IMR-90 (cell line): ENCODE measurements around the gene ANKRD11. TPM values are rescaled to one million over a fixed set of nuclear protein-coding genes. Genes with fewer than 3 reads are reported as not detected.

Experiments used
- ATAC-seq: fragments of 200-7000 bp; cut with Tn5 transposase; 2 replicates; pipeline ENCODE4 v1.9.1; 2020; ENCODE audit warnings: low read depth, mild to moderate bottlenecking, moderate library complexity
- BruUV-seq: library from RNA; stranded (reverse); fragments of 400-500 nt; replicated peaks from 2 replicates; lab custom pipeline; 2021; lab: Mats Ljungman, UMichigan
- CTCF ChIA-PET: fragments of 300-600 bp; formaldehyde crosslinking; extraction: SDS; loops from one replicate; lab custom pipeline; 2021; ENCODE audit warnings: antibody characterized with exemption; lab: Yijun Ruan, JAX
- POLR2A ChIA-PET: fragments of 300-600 bp; sonication (Branson Sonifier 250); formaldehyde crosslinking; loops from one replicate; lab custom pipeline; 2022; ENCODE audit warnings: antibody characterized with exemption; ENCODE audit not compliant: unreplicated experiment; lab: Charles Lee
- DNase-seq: peaks from one replicate; pipeline ENCODE4 v3.0.0; 2013
- H2AFZ ChIP-seq: replicated peaks from 2 replicates; pipeline ENCODE3; 2013; ENCODE audit warnings: low read length, mild to moderate bottlenecking; ENCODE audit not compliant: poor library complexity
- H2AK5ac ChIP-seq: 2 replicates; pipeline ENCODE4 v1.6.1; 2013; ENCODE audit warnings: low read depth, low read length, inconsistent platforms
- H2AK9ac ChIP-seq: replicated peaks from 2 replicates; pipeline ENCODE3; 2013; ENCODE audit warnings: mild to moderate bottlenecking, low read depth, low read length, moderate library complexity; ENCODE audit not compliant: poor library complexity
- H2BK120ac ChIP-seq: 2 replicates; pipeline ENCODE4 v1.6.1; 2013; ENCODE audit warnings: low read depth, low read length, inconsistent platforms
- H2BK15ac ChIP-seq: 3 replicates; pipeline ENCODE4 v1.6.1; 2013; ENCODE audit warnings: low read depth, low read length, inconsistent platforms
- H2BK20ac ChIP-seq: 2 replicates; pipeline ENCODE4 v1.6.1; 2013; ENCODE audit warnings: low read depth, mild to moderate bottlenecking, inconsistent platforms, low read length, moderate library complexity
- H2BK5ac ChIP-seq: 2 replicates; pipeline ENCODE4 v1.6.1; 2013; ENCODE audit warnings: mild to moderate bottlenecking, low read depth, low read length, inconsistent platforms; ENCODE audit not compliant: poor library complexity, severe bottlenecking
- H3K14ac ChIP-seq: replicated peaks from 2 replicates; pipeline ENCODE4 v1.6.1; 2013; ENCODE audit warnings: low read depth, low read length, inconsistent platforms
- H3K18ac ChIP-seq: 2 replicates; pipeline ENCODE4 v1.6.1; 2013; ENCODE audit warnings: low read depth, low read length, control low read depth
- H3K23ac ChIP-seq: 2 replicates; pipeline ENCODE4 v1.6.1; 2013; ENCODE audit warnings: low read depth, low read length, inconsistent platforms
- H3K27ac ChIP-seq: 2 replicates; pipeline ENCODE4 v1.5.1; 2013; ENCODE audit warnings: mild to moderate bottlenecking, control low read depth, low read length; ENCODE audit not compliant: insufficient read depth
- H3K27me3 ChIP-seq: 2 replicates; pipeline ENCODE4 v1.6.1; 2013; ENCODE audit warnings: low read length; ENCODE audit not compliant: control insufficient read depth, insufficient read depth
- H3K36me3 ChIP-seq: 2 replicates; pipeline ENCODE4 v1.6.1; 2013; ENCODE audit warnings: low read length, mixed read lengths; ENCODE audit not compliant: control insufficient read depth, insufficient read depth
- H3K4ac ChIP-seq: 2 replicates; pipeline ENCODE4 v1.6.1; 2013; ENCODE audit warnings: low read depth, low read length, inconsistent platforms
- H3K4me1 ChIP-seq: 2 replicates; pipeline ENCODE4 v1.6.1; 2013; ENCODE audit warnings: low read length, mixed read lengths; ENCODE audit not compliant: control insufficient read depth, insufficient read depth
- H3K4me2 ChIP-seq: 2 replicates; pipeline ENCODE4 v1.6.1; 2013; ENCODE audit warnings: low read depth, mild to moderate bottlenecking, control low read depth, low read length, moderate library complexity
- H3K4me3 ChIP-seq: 2 replicates; pipeline ENCODE4 v1.5.1; 2013; ENCODE audit warnings: low read depth, mild to moderate bottlenecking, control low read depth, low read length, moderate library complexity; ENCODE audit not compliant: insufficient read depth
- H3K56ac ChIP-seq: 2 replicates; pipeline ENCODE4 v1.6.1; 2013; ENCODE audit warnings: low read length, inconsistent platforms; ENCODE audit not compliant: insufficient read depth; ENCODE audit errors: extremely low read depth
- H3K79me1 ChIP-seq, 2 experiments: 2 replicates each; pipeline ENCODE4 v1.6.1; 2013; ENCODE audit warnings: low read length in 2 of 2, inconsistent platforms in 1 of 2, low read depth in 1 of 2
- H3K9ac ChIP-seq: 2 replicates; pipeline ENCODE4 v1.6.1; 2013; ENCODE audit warnings: low read depth, low read length, control low read depth
- H3K9me1 ChIP-seq: 2 replicates; pipeline ENCODE4 v1.6.1; 2013; ENCODE audit warnings: low read length, inconsistent platforms; ENCODE audit not compliant: insufficient read depth
- H3K9me3 ChIP-seq: 2 replicates; pipeline ENCODE4 v1.6.1; 2013; ENCODE audit warnings: low read length; ENCODE audit not compliant: control insufficient read depth, insufficient read depth
- H4K20me1 ChIP-seq: 2 replicates; pipeline ENCODE4 v1.6.1; 2013; ENCODE audit warnings: low read length, inconsistent platforms; ENCODE audit not compliant: insufficient read depth
- H4K5ac ChIP-seq: 2 replicates; pipeline ENCODE4 v1.6.1; 2013; ENCODE audit warnings: mild to moderate bottlenecking, low read depth, low read length, control low read depth
- H4K8ac ChIP-seq, 2 experiments: 2 replicates each; pipeline ENCODE4 v1.6.1; 2013; ENCODE audit warnings: low read depth in 2 of 2, low read length in 2 of 2, control low read depth in 1 of 2, inconsistent platforms in 1 of 2
- H4K91ac ChIP-seq: 2 replicates; pipeline ENCODE4 v1.6.1; 2013; ENCODE audit warnings: low read depth, low read length, inconsistent platforms; ENCODE audit not compliant: insufficient read depth
- BHLHE40 ChIP-seq: fragments of 150-350 bp; IDR thresholded peaks from 2 replicates; pipeline ENCODE4 v1.6.1; 2016; ENCODE audit warnings: mild to moderate bottlenecking, low read depth, low read length
- CHD1 ChIP-seq: IDR thresholded peaks from 2 replicates; pipeline ENCODE4 v1.6.1; 2012; ENCODE audit warnings: low read depth, low read length, improper control_type of control experiment
- CTCF ChIP-seq: conservative IDR thresholded peaks from 2 replicates; pipeline ENCODE4 v1.5.1; 2012; ENCODE audit warnings: mild to moderate bottlenecking, low read depth, low read length, improper control_type of control experiment
- MAZ ChIP-seq: IDR thresholded peaks from 2 replicates; pipeline ENCODE4 v1.6.1; 2012; ENCODE audit warnings: low read depth, mild to moderate bottlenecking, low read length, improper control_type of control experiment, moderate library complexity, borderline replicate concordance
- MXI1 ChIP-seq: IDR thresholded peaks from 2 replicates; pipeline ENCODE4 v1.6.1; 2012; ENCODE audit warnings: low read depth, mild to moderate bottlenecking, low read length, moderate library complexity, borderline replicate concordance
- NFE2L2 ChIP-seq: fragments of 150-350 bp; IDR thresholded peaks from 2 replicates; pipeline ENCODE4 v1.6.1; 2016; ENCODE audit warnings: low read depth, mild to moderate bottlenecking, low read length
- POLR2A ChIP-seq: IDR thresholded peaks from 2 replicates; pipeline ENCODE4 v1.6.1; 2012; ENCODE audit warnings: mild to moderate bottlenecking, low read depth, low read length
- RAD21 ChIP-seq: IDR thresholded peaks from 2 replicates; pipeline ENCODE4 v1.6.1; 2012; ENCODE audit warnings: low read length, improper control_type of control experiment
- RCOR1 ChIP-seq: IDR thresholded peaks from 2 replicates; pipeline ENCODE4 v1.6.1; 2012; ENCODE audit warnings: mild to moderate bottlenecking, low read length, improper control_type of control experiment; ENCODE audit not compliant: insufficient replicate concordance
- RFX5 ChIP-seq: IDR thresholded peaks from 2 replicates; pipeline ENCODE4 v1.8.0; 2012; ENCODE audit warnings: low read depth, mild to moderate bottlenecking, low read length, moderate library complexity
- SMC3 ChIP-seq: fragments of 150-350 bp; IDR thresholded peaks from 2 replicates; pipeline ENCODE4 v1.6.1; 2016; ENCODE audit warnings: low read depth, mild to moderate bottlenecking, antibody characterized with exemption, low read length, moderate library complexity
- WGBS, 2 experiments: methylation state at CpG; one replicate each; pipeline versions ENCODE4 v1.1.5 to v1.1.7; 2013; ENCODE audit warnings: missing lambda C conversion rate in 2 of 2; ENCODE audit not compliant: insufficient read length in 1 of 2; ENCODE audit errors: extremely low coverage in 2 of 2; 5-methylcytosine and 5-hydroxymethylcytosine counted together
- dilution Hi-C: fragments of 300-500 bp; cut with HindIII; formaldehyde crosslinking; loops from one replicate; pipeline ENCODE4 v1.14.3; 2018; ENCODE audit warnings: low sequenced_read_pairs; ENCODE audit not compliant: unreplicated experiment
- in situ Hi-C: fragments of 300-500 bp; cut with MboI; formaldehyde crosslinking; loops from 3 replicates; pipeline ENCODE4 v1.14.3; 2019; ENCODE audit warnings: low sequenced_read_pairs, inconsistent platforms, mixed read lengths
- intact Hi-C: fragments of 100-400 bp; cut with micrococcal nuclease; formaldehyde crosslinking; loops from 2 replicates; pipeline ENCODE4 v1.10.0; 2022
- polyA plus RNA-seq, 3 experiments: library from polyadenylated mRNA; depleted of rRNA; stranded (reverse); fragments of >200 nt; gene quantifications; 2 replicates each; pipeline ENCODE4 v1.2.3, GENCODE V29; 2012; ENCODE audit warnings: low replicate concordance in 1 of 3
- total RNA-seq: library from RNA; depleted of rRNA; stranded (reverse); fragments of >200 nt; gene quantifications from 2 replicates; pipeline ENCODE4 v1.2.3, GENCODE V29; 2012
- TF ChIP-seq, protein P1 (sequence below): fragments of 150-350 bp; IDR thresholded peaks from 2 replicates; pipeline ENCODE4 v1.6.1; 2017; ENCODE audit warnings: mild to moderate bottlenecking, antibody characterized with exemption, low read length, low read depth

The ANKRD11 gene
- total and polyA plus RNA-seq, 2 of the 4 experiments (the other 2 are of a cell fraction): 46.8 to 71.9 TPM

- ATAC-seq: no peak
Observed at GRCh38 chr16:89354325-89354724, 136.0 kb downstream of the ANKRD11 start.

More at GRCh38 chr16:89354325-89354724, 136.0 kb downstream of the ANKRD11 start:
- Histone ChIP-seq H2AK5ac (no peak overlapping the region), H3K4me3 (no peak overlapping the region), H3K27ac (no peak overlapping the region), H4K5ac (no peak overlapping the region), H2BK5ac (no peak overlapping the region), H2AK9ac (no peak overlapping the region), H3K18ac (no peak overlapping the region), H3K23ac (no peak overlapping the region), H2BK20ac (no peak overlapping the region), H3K9me1 (peaks cover 64% of the 10 kb centered on the region), H3K4ac (no peak overlapping the region), H4K91ac (no peak overlapping the region), H4K8ac (no peak overlapping the region), H3K56ac (no peak overlapping the region), H3K36me3 (peaks cover 7% of the 10 kb centered on the region), H4K20me1 (peaks cover 98% of the 10 kb centered on the region), H3K9me3 (no peaks in the 10 kb centered on the region), H3K14ac (no peak overlapping the region), H3K9ac (no peak overlapping the region), H3K27me3 (no peaks in the 10 kb centered on the region), H3K4me2 (no peak overlapping the region), H2AFZ (no peak overlapping the region), H2BK120ac (no peak overlapping the region), H3K4me1 (peaks cover 15% of the 10 kb centered on the region), H3K79me1 (peaks cover 24 to 91% of the 10 kb centered on the region in 2 experiments; a peak in 3 of 4 replicates), H2BK15ac (no peak overlapping the region)
- POLR2A ChIA-PET: no interaction called here
- CTCF ChIA-PET: interaction anchor here (0.6 kb wide), 1 partner anchor 145 kb away, joined by 3 read pairs; no protein-coding TSS in a partner anchor
- BruUV-seq: no TSS peak
- in situ Hi-C loops (no loop called here), dilution Hi-C loops (no loop called here), intact Hi-C loops (no loop called here)
- no peak for TF ChIP-seq NFE2L2
- TF ChIP-seq RFX5: no peak
- no peak for TF ChIP-seq SMC3
- TF ChIP-seq MAZ: no peak
- TF ChIP-seq, protein P1, sequence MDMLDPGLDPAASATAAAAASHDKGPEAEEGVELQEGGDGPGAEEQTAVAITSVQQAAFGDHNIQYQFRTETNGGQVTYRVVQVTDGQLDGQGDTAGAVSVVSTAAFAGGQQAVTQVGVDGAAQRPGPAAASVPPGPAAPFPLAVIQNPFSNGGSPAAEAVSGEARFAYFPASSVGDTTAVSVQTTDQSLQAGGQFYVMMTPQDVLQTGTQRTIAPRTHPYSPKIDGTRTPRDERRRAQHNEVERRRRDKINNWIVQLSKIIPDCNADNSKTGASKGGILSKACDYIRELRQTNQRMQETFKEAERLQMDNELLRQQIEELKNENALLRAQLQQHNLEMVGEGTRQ: no peak
- no peak for TF ChIP-seq MXI1
- no peak for TF ChIP-seq POLR2A
- no peak for TF ChIP-seq RAD21
- no peak for TF ChIP-seq CHD1
- TF ChIP-seq CTCF: no peak
- TF ChIP-seq RCOR1: no peak
- TF ChIP-seq BHLHE40: no peak
- WGBS, 2 experiments: 92% methylated on average over 4 of the region's 6 CpGs; no CpG with 5 or more reads in 1 of the 2 experiments
- no peak for DNase-seq
